GM18873 (cell line): ENCODE measurements around the gene ADGRD1.

ENCODE experiments used
- ATAC-seq: cut with Tn5 transposase; IDR thresholded peaks from one replicate; pipeline ENCODE4 v1.9.1; 2021; ENCODE audit warnings: mild to moderate bottlenecking, moderate library complexity, moderate number of reproducible peaks; ENCODE audit not compliant: unreplicated experiment, low FRiP score

ADGRD1 gene

GRCh38 chr12:131003716-131004045 lies 50.0 kb downstream of the ADGRD1 start:
- no peak for ATAC-seq

GRCh38 chr12:131004166-131004565 lies 50.5 kb downstream of the ADGRD1 start:
- ATAC-seq: no peak

- no peak for ATAC-seq
These were observed 51.7 kb downstream of the ADGRD1 start for GRCh38 chr12:131005161-131006035.

- no peak for ATAC-seq
These were observed 52.5 kb downstream of the ADGRD1 start for GRCh38 chr12:131006036-131006735.

GRCh38 chr12:131007031-131007739 lies 53.5 kb downstream of the ADGRD1 start:
- ATAC-seq: no peak

- no peak for ATAC-seq
These were observed 54.0 kb downstream of the ADGRD1 start for GRCh38 chr12:131007740-131008117.

GRCh38 chr12:131008131-131008912 lies 54.6 kb downstream of the ADGRD1 start:
- ATAC-seq: no peak

- no peak for ATAC-seq
These were observed 55.2 kb downstream of the ADGRD1 start for GRCh38 chr12:131008913-131009270.

GRCh38 chr12:131009595-131010395 lies 56.1 kb downstream of the ADGRD1 start:
- ATAC-seq: no peak

- no peak for ATAC-seq
These were observed 56.9 kb downstream of the ADGRD1 start for GRCh38 chr12:131010396-131011131.

GRCh38 chr12:131011165-131012079 lies 57.7 kb downstream of the ADGRD1 start:
- no peak for ATAC-seq

- ATAC-seq: no peak
These were observed 58.8 kb downstream of the ADGRD1 start for GRCh38 chr12:131012279-131013069.

- no peak for ATAC-seq
These were observed 59.4 kb downstream of the ADGRD1 start for GRCh38 chr12:131013118-131013517.

- ATAC-seq: no peak
These were observed 60.6 kb downstream of the ADGRD1 start for GRCh38 chr12:131014343-131014742.

- ATAC-seq: no peak
These were observed 62.1 kb downstream of the ADGRD1 start for GRCh38 chr12:131015581-131016337.

- ATAC-seq: no peak
These were observed 63.8 kb downstream of the ADGRD1 start for GRCh38 chr12:131017477-131017991.
